Femur (tissue), 1 donor: ENCODE measurements around the gene PAPSS2.
"Not testable (repeated sequence)": the region's sequence is repeated elsewhere in the genome, so short reads cannot be mapped to it uniquely, and the experiment has no call there.

Source experiments
- DNase-seq: peaks from one replicate; pipeline ENCODE4 v3.0.0-alpha.2; 2017

Gene PAPSS2

GRCh38 chr10:87712913-87713616 is 53.4 kb downstream of the PAPSS2 start:
- no peak for DNase-seq

- DNase-seq = no peak
Observed at GRCh38 chr10:87713707-87714106, 54.0 kb downstream of the PAPSS2 start.

- no peak for DNase-seq
Observed at GRCh38 chr10:87715552-87716347, 56.1 kb downstream of the PAPSS2 start.

DNA sequence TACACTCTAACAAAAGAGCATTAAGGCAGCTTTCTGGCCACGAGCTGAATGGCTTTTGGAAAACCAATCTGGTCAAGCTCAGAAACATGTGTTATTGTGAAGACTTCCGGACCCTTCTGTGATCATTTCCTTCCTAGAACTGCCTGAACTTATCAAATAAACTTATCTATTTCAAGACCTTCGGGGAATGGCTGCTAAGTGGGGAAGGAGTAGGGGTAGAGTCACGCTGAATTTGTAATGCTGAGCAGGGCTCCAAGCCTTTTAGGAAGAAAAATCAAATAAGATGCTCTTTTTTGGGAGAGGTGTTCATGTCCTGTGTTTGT is 56.6 kb downstream of the PAPSS2 start:
- DNase-seq = no peak

DNA sequence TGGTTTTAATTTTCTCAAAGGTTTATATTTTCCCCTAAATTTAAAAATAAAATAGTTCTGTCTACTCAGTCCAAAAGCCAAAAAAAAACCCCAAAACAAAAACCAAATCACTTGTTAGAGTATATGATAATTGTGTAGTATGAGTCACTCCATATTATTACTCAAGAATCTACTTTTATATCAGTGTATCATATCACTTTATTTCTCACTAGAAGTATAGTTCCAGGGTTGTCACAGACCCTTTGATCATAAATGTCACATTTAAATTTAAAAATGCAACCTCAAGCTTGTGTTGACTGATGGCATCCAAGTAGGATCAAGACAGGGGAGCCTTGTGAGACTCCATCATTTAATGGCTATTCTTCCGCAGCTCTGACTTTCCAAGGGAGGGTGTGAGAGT is 61.0 kb downstream of the PAPSS2 start:
- DNase-seq = no peak

GRCh38 chr10:87721781-87722180 is 62.1 kb downstream of the PAPSS2 start:
- DNase-seq = no peak

GRCh38 chr10:87722716-87723115 is 63.0 kb downstream of the PAPSS2 start:
- DNase-seq = no peak

DNA sequence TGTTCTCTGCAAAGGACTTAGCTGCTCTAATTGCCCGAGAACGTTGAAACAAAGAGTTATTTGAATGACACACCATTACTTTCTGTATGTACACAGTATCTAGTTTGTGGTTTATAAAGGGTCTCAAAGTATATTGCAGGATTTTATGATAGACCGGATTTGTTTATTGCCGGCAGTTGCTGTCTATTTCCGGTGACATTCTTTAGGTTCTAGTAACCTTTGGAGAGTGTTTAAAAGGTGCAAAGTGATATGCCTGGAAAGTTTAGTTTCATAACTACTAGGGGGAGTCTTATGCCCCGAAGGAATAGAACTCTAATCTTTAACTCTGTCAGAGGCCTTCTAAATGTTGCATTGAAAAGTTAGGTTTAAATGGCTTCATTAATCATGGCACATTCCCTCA is 63.8 kb downstream of the PAPSS2 start:
- no peak for DNase-seq

- DNase-seq = no peak
Observed at GRCh38 chr10:87724789-87725188, 65.1 kb downstream of the PAPSS2 start.

- no peak for DNase-seq
Observed at GRCh38 chr10:87729940-87730339, 70.3 kb downstream of the PAPSS2 start.

- no peak for DNase-seq
Observed at GRCh38 chr10:87733081-87733480, 73.4 kb downstream of the PAPSS2 start.

- DNase-seq = peak; percentile 52
Observed at GRCh38 chr10:87734987-87735827, 75.5 kb downstream of the PAPSS2 start.

- not testable (repeated sequence) for DNase-seq
Observed at GRCh38 chr10:87738253-87738652, 78.6 kb downstream of the PAPSS2 start.

DNA sequence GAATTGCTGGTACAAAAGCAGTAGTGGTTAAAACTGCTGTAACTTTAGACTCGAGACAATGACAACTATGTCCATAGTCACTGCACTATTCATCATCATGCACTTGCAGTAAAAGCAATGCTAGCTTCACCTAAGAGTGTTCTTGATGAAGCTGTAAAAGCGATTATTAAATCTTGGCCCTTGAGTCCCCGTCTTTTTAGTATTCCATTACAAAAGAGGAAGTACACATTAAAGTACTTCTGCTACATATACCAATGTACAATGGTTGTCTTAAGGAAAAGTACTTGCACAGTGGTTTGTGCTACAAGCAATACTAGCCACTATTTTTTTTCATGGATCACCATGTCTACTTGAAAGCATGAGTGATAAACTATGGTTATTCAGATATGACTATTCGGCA is 80.0 kb downstream of the PAPSS2 start:
- no peak for DNase-seq

- no peak for DNase-seq
Observed at GRCh38 chr10:87740254-87740655, 80.6 kb downstream of the PAPSS2 start.

DNA sequence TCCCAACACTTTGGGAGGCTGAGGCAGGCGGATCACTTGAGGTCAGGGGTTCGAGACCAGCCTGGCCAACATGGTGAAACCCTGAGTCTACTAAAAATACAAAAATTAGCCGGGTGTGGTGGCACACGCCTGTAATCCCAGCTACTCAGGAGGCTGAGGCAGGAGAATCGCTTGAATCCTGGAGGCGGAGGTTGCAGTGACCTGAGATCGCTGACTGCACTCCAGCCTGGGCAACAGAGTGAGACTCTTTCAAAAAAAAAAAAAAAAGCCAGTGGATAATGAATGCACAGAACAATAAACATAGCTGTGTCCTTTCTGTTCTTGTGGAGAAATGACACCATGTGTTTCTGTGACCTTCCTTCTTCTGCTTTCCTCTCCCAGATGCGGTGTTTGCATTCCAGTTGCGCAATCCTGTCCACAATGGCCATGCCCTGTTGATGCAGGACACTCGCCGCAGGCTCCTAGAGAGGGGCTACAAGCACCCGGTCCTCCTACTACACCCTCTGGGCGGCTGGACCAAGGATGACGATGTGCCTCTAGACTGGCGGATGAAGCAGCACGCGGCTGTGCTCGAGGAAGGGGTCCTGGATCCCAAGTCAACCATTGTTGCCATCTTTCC is 83.4 kb downstream of the PAPSS2 start:
- not testable (repeated sequence) for DNase-seq

DNA sequence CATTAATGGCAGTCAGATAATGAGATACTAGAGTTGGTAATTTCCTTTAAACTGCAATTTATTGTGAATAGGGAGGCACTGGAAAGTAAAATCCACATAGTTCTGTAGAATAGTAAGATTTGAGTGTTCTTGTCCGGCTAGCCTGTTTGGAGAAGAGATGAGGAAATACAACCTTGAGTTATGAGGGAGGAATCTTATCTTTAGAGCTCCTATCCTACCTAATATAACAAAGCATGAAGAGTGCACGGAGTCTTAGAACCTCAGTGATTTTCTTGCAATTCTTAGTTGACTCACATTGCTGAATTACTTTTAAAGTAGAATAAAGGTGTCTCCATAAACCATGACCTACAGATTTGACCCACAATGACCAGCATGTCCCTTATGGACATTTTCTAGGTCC is 84.9 kb downstream of the PAPSS2 start:
- DNase-seq = no peak

DNA sequence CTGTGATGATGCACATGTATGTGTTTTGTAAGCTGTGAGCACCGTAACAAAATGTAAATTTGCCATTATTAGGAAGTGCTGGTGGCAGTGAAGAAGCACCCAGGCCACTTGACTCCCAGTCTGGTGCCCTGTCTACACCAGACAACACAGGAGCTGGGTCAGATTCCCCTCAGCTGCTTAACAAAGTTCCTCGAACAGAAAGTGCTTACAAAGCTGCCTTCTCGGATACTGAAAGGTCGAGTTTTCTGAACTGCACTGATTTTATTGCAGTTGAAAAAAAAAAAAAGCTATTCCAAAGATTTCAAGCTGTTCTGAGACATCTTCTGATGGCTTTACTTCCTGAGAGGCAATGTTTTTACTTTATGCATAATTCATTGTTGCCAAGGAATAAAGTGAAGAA is 87.2 kb downstream of the PAPSS2 start:
- no peak for DNase-seq

GRCh38 chr10:87748244-87748643 is 88.6 kb downstream of the PAPSS2 start:
- DNase-seq = not testable (repeated sequence)

GRCh38 chr10:87750001-87750671 is 90.5 kb downstream of the PAPSS2 start:
- DNase-seq = no peak

- DNase-seq = no peak
Observed at GRCh38 chr10:87750817-87751216, 91.1 kb downstream of the PAPSS2 start.

DNA sequence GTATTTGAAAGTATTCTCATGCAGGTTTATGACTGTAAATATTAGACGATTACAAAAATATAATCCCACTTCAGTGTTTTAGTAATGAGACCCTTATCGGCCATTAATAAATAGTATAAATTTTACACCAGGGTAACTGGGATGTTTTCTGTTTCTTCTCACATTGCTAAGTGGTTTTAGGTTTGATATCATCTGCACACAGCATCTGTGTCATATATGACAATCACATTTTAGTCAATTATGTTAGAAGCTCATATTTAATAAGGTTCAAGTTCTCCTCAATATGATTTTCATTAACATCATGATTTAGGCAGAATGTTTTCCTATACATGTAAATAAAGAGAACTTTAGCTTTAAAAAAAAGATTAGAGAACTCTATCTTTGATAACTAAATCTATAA is 91.6 kb downstream of the PAPSS2 start:
- no peak for DNase-seq

GRCh38 chr10:87752566-87752965 is 92.9 kb downstream of the PAPSS2 start:
- no peak for DNase-seq
